ENCODE data around the gene ADCY4.

ADCY4 gene

GRCh38 chr14:24293525-24293924 lies 41.3 kb downstream of the ADCY4 start:
- no peak for DNase-seq

GRCh38 chr14:24292118-24292807 lies 42.6 kb downstream of the ADCY4 start:
- no peak for DNase-seq

GRCh38 chr14:24291446-24292117 lies 43.3 kb downstream of the ADCY4 start:
- DNase-seq: no peak

- DNase-seq: no peak
These were observed 44.1 kb downstream of the ADCY4 start for GRCh38 chr14:24290746-24291145.

GRCh38 chr14:24289649-24290280 lies 45.1 kb downstream of the ADCY4 start:
- no peak for DNase-seq

GRCh38 chr14:24286996-24287395 lies 47.9 kb downstream of the ADCY4 start:
- DNase-seq: no peak

GRCh38 chr14:24285351-24285750 lies 49.5 kb downstream of the ADCY4 start:
- no peak for DNase-seq

GRCh38 chr14:24284501-24285035 lies 50.3 kb downstream of the ADCY4 start:
- DNase-seq: no peak

- DNase-seq: no peak
These were observed 50.9 kb downstream of the ADCY4 start for GRCh38 chr14:24283796-24284460.

GRCh38 chr14:24282736-24283135 lies 52.1 kb downstream of the ADCY4 start:
- DNase-seq: no peak

GRCh38 chr14:24281636-24282035 lies 53.2 kb downstream of the ADCY4 start:
- DNase-seq: no peak

GRCh38 chr14:24280797-24281460 lies 53.9 kb downstream of the ADCY4 start:
- DNase-seq: no peak

GRCh38 chr14:24279301-24280186 lies 55.3 kb downstream of the ADCY4 start:
- peak; percentile 29 for DNase-seq

- DNase-seq: no peak
These were observed 56.4 kb downstream of the ADCY4 start for GRCh38 chr14:24278424-24278823.

- DNase-seq: no peak
These were observed 57.1 kb downstream of the ADCY4 start for GRCh38 chr14:24277606-24278321.

- no peak for DNase-seq
These were observed 57.8 kb downstream of the ADCY4 start for GRCh38 chr14:24277071-24277470.

- DNase-seq: peak; percentile 31
These were observed 60.7 kb downstream of the ADCY4 start for GRCh38 chr14:24274101-24274543.

- DNase-seq: no peak
These were observed 61.4 kb downstream of the ADCY4 start for GRCh38 chr14:24273422-24273998.

- DNase-seq: no peak
These were observed 62.4 kb downstream of the ADCY4 start for GRCh38 chr14:24272467-24272866.

GRCh38 chr14:24271834-24272263 lies 63.0 kb downstream of the ADCY4 start:
- DNase-seq: no peak
